Activated CD4-positive, alpha-beta T cell treated with anti-CD3 and anti-CD28 coated beads, Interleukin-2, amount 10 ng/mL, durations not matched to agents 7 days and 5 days (primary cell): ENCODE results near the gene RAC3. TPM values are rescaled to one million over a fixed set of nuclear protein-coding genes. Genes with fewer than 3 reads are reported as not detected.
A peak's percentile ranks its signal among the peaks of the same experiment; 100 is the strongest.

Source experiments
- CTCF ChIA-PET: fragments of 350-600 bp; sonication (Branson Sonifier 250); formaldehyde crosslinking; loops from one replicate; lab custom pipeline; 2021; ENCODE audit warnings: antibody characterized with exemption; lab: Charles Lee
- POLR2A ChIA-PET: fragments of 350-600 bp; sonication (Branson Sonifier 250); formaldehyde crosslinking; loops from one replicate; lab custom pipeline; 2021; ENCODE audit warnings: antibody characterized with exemption; lab: Charles Lee
- DNase-seq: peaks from one replicate; pipeline ENCODE4 v3.0.0-alpha.2; 2020
- H3K27ac Mint-ChIP-seq: one replicate; pipeline ENCODE4 v1.8.0; 2021; ENCODE audit warnings: mild to moderate bottlenecking, moderate library complexity, mixed read lengths
- H3K27me3 Mint-ChIP-seq: one replicate; pipeline ENCODE4 v1.8.0; 2021; ENCODE audit warnings: mixed read lengths
- H3K36me3 Mint-ChIP-seq: one replicate; pipeline ENCODE4 v1.8.0; 2021; ENCODE audit warnings: low read depth, mixed read lengths
- H3K4me1 Mint-ChIP-seq: one replicate; pipeline ENCODE4 v1.8.0; 2021; ENCODE audit warnings: mixed read lengths
- H3K4me3 Mint-ChIP-seq: one replicate; pipeline ENCODE4 v1.8.0; 2021; ENCODE audit warnings: mild to moderate bottlenecking, moderate library complexity, mixed read lengths
- H3K9me3 Mint-ChIP-seq: one replicate; pipeline ENCODE4 v1.8.0; 2021; ENCODE audit warnings: mixed read lengths
- total RNA-seq, 2 experiments: library from RNA; stranded (reverse); gene quantifications; one replicate each; pipeline ENCODE4 v1.2.3, GENCODE V29; 2021

Gene RAC3
- total RNA-seq, 2 experiments from 2014 or later = 12.2 to 13.7 TPM

- Mint-ChIP-seq H3K9me3 (no peaks in the 10 kb centered on the region), H3K4me3 (no peak overlapping the region), H3K4me1 (peaks cover 11% of the 10 kb centered on the region), H3K27ac (no peak overlapping the region), H3K27me3 (no peaks in the 10 kb centered on the region), H3K36me3 (peaks cover 3% of the 10 kb centered on the region)
- CTCF ChIA-PET = interaction anchor here (1.0 kb wide), 1 partner anchor 17 kb away, joined by 3 read pairs; no protein-coding TSS in a partner anchor
- no peak for DNase-seq
- POLR2A ChIA-PET = no interaction called here
Observed at GRCh38 chr17:82047379-82047778, 15.9 kb downstream of the RAC3 start.

- no peak for DNase-seq
- Mint-ChIP-seq H3K27ac (no peak overlapping the region), H3K27me3 (no peaks in the 10 kb centered on the region), H3K9me3 (no peaks in the 10 kb centered on the region), H3K36me3 (peaks cover 3% of the 10 kb centered on the region), H3K4me1 (peaks cover 16% of the 10 kb centered on the region), H3K4me3 (no peak overlapping the region)
- CTCF ChIA-PET = interaction anchor here (0.9 to 1.0 kb wide), 2 partner anchors 10 to 17 kb away, joined by 3 to 4 read pairs; partner anchors contain the start of gene DCXR
- POLR2A ChIA-PET = no interaction called here
Observed at GRCh38 chr17:82047914-82048570, 16.6 kb downstream of the RAC3 start.

- CTCF ChIA-PET = interaction anchor here (0.9 kb wide), 1 partner anchor 11 kb away, joined by 4 read pairs; the partner anchor contains the start of gene DCXR
Observed at GRCh38 chr17:82048571-82048971, 17.1 kb downstream of the RAC3 start.

GRCh38 chr17:82049106-82049505 lies 17.6 kb downstream of the RAC3 start:
- no peak for DNase-seq
- Mint-ChIP-seq H3K4me3 (no peak overlapping the region), H3K36me3 (peaks cover 3% of the 10 kb centered on the region), H3K27ac (no peak overlapping the region), H3K27me3 (no peaks in the 10 kb centered on the region), H3K9me3 (no peaks in the 10 kb centered on the region), H3K4me1 (peaks cover 23% of the 10 kb centered on the region)
- POLR2A ChIA-PET = no interaction called here
- CTCF ChIA-PET = interaction anchor here (2.3 kb wide), 1 partner anchor 11 kb away, joined by 14 read pairs; the partner anchor contains the start of gene DCXR

More at GRCh38 chr17:82048571-82048971, 17.1 kb downstream of the RAC3 start:
- POLR2A ChIA-PET = no interaction called here
- peaks cover 3% of the 10 kb centered on the region for H3K36me3 Mint-ChIP-seq
- peaks cover 21% of the 10 kb centered on the region for H3K4me1 Mint-ChIP-seq
- H3K27me3 Mint-ChIP-seq = no peaks in the 10 kb centered on the region
- H3K9me3 Mint-ChIP-seq = no peaks in the 10 kb centered on the region
- H3K4me3 Mint-ChIP-seq = no peak overlapping the region
- H3K27ac Mint-ChIP-seq = no peak overlapping the region
- no peak for DNase-seq

- ChIA-PET POLR2A (no interaction called here), CTCF (interaction anchor here (1.5 to 2.3 kb wide), 3 partner anchors 9 to 19 kb away, joined by 4 to 14 read pairs (median 7); partner anchors contain the start of gene DCXR)
- H3K27ac Mint-ChIP-seq = no peak overlapping the region
- H3K4me1 Mint-ChIP-seq = peaks cover 23% of the 10 kb centered on the region
- DNase-seq = no peak
- no peaks in the 10 kb centered on the region for H3K27me3 Mint-ChIP-seq
- no peak overlapping the region for H3K4me3 Mint-ChIP-seq
- no peaks in the 10 kb centered on the region for H3K9me3 Mint-ChIP-seq
- H3K36me3 Mint-ChIP-seq = peaks cover 3% of the 10 kb centered on the region
Observed at GRCh38 chr17:82049521-82049971, 18.1 kb downstream of the RAC3 start.

GRCh38 chr17:82050152-82050760 lies 18.8 kb downstream of the RAC3 start:
- H3K27ac Mint-ChIP-seq = peak overlapping the region; percentile 93

GRCh38 chr17:82050761-82051641 lies 19.5 kb downstream of the RAC3 start:
- Mint-ChIP-seq H3K9me3 (no peaks in the 10 kb centered on the region), H3K36me3 (peaks cover 5% of the 10 kb centered on the region), H3K4me1 (peaks cover 23% of the 10 kb centered on the region), H3K27me3 (no peaks in the 10 kb centered on the region), H3K27ac (peak overlapping the region; percentile 93), H3K4me3 (peak overlapping the region; percentile 82)
- ChIA-PET POLR2A (no interaction called here), CTCF (interaction anchor here (0.5 to 2.3 kb wide), 6 partner anchors 10 to 135 kb away, joined by 3 to 14 read pairs (median 4); partner anchors contain the start of gene DCXR)
- no peak for DNase-seq

More at GRCh38 chr17:82050152-82050760, 18.8 kb downstream of the RAC3 start:
- no peaks in the 10 kb centered on the region for H3K9me3 Mint-ChIP-seq
- CTCF ChIA-PET = interaction anchor here (0.5 to 2.3 kb wide), 5 partner anchors 9 to 135 kb away, joined by 3 to 14 read pairs (median 4); partner anchors contain the start of gene DCXR
- peaks cover 5% of the 10 kb centered on the region for H3K36me3 Mint-ChIP-seq
- no peaks in the 10 kb centered on the region for H3K27me3 Mint-ChIP-seq
- H3K4me1 Mint-ChIP-seq = peaks cover 23% of the 10 kb centered on the region
- POLR2A ChIA-PET = no interaction called here
- peak overlapping the region; percentile 82 for H3K4me3 Mint-ChIP-seq
- DNase-seq = no peak

- Mint-ChIP-seq H3K4me3 (peak within 1 kb of the TSS; percentile 83), H3K27me3 (no peaks in the 10 kb centered on the region), H3K9me3 (no peaks in the 10 kb centered on the region), H3K36me3 (peaks cover 5% of the 10 kb centered on the region), H3K4me1 (peaks cover 23% of the 10 kb centered on the region), H3K27ac (peak within 1 kb of the TSS; percentile 93)
- CTCF ChIA-PET = interaction anchor here (0.9 to 2.6 kb wide), 4 partner anchors 12 to 93 kb away, joined by 3 to 7 read pairs (median 4); partner anchors contain the start of gene DCXR
- POLR2A ChIA-PET = interaction anchor here (0.6 kb wide), 1 partner anchor 14 kb away, joined by 3 read pairs; the partner anchor contains the start of gene DCXR
- peak; percentile 84 for DNase-seq
Observed at GRCh38 chr17:82051776-82052637, 20.5 kb downstream of the RAC3 start, which contains the start of the genes GPS1 and RFNG. Gene GPS1, plus strand, starts transcription at chr17:82051898. Its CDS starts 34 bp downstream, at chr17:82051932. Gene RFNG, minus strand, starts transcription at chr17:82051811. Its CDS starts 45 bp downstream, at chr17:82051766.

- H3K9me3 Mint-ChIP-seq = no peaks in the 10 kb centered on the region
- POLR2A ChIA-PET = interaction anchor here (0.6 kb wide), 1 partner anchor 15 kb away, joined by 3 read pairs; the partner anchor contains the start of gene DCXR
- CTCF ChIA-PET = interaction anchor here (0.9 to 2.6 kb wide), 4 partner anchors 12 to 93 kb away, joined by 3 to 7 read pairs (median 4); partner anchors contain the start of gene DCXR
- peak overlapping the region; percentile 69 for H3K27ac Mint-ChIP-seq
- no peaks in the 10 kb centered on the region for H3K27me3 Mint-ChIP-seq
- peaks cover 23% of the 10 kb centered on the region for H3K4me1 Mint-ChIP-seq
- peaks cover 3% of the 10 kb centered on the region for H3K36me3 Mint-ChIP-seq
- H3K4me3 Mint-ChIP-seq = peak overlapping the region; percentile 83
- DNase-seq = no peak
Observed at GRCh38 chr17:82052638-82053059, 21.2 kb downstream of the RAC3 start.

- ChIA-PET CTCF (interaction anchor here (1.2 to 2.6 kb wide), 4 partner anchors 11 to 24 kb away, joined by 3 to 7 read pairs (median 4); partner anchors contain the start of gene DCXR), POLR2A (no interaction called here)
- Mint-ChIP-seq H3K4me1 (peaks cover 23% of the 10 kb centered on the region), H3K9me3 (no peaks in the 10 kb centered on the region), H3K27me3 (no peaks in the 10 kb centered on the region), H3K4me3 (peak overlapping the region; percentile 83), H3K36me3 (peaks cover 2% of the 10 kb centered on the region), H3K27ac (peak overlapping the region; percentile 78)
- no peak for DNase-seq
Observed at GRCh38 chr17:82053130-82053529, 21.7 kb downstream of the RAC3 start.
